GM12864 (cell line): ENCODE data around the gene ROCK1.
"Not testable (repeated sequence)": the region's sequence is repeated elsewhere in the genome, so short reads cannot be mapped to it uniquely, and the experiment has no call there.

Experiments used
- DNase-seq: peaks from one replicate; pipeline ENCODE4 v3.0.0-alpha.2; 2011; ENCODE audit warnings: low read depth
- H3K4me3 ChIP-seq: 2 replicates; pipeline ENCODE4 v1.5.1; 2011; ENCODE audit warnings: mild to moderate bottlenecking, low read depth, low read length, control low read depth
- CTCF ChIP-seq: IDR thresholded peaks from 2 replicates; pipeline ENCODE4 v1.5.1; 2011; ENCODE audit warnings: low read depth, mild to moderate bottlenecking, moderate library complexity, low read length, control low read depth, inconsistent platforms; ENCODE audit errors: missing control alignments

Gene ROCK1

GRCh38 chr18:21111346-21112139 lies at the start of gene ROCK1:
TSS of gene ROCK1 (minus strand) at chr18:21111813. CDS start at chr18:21110910, 903 bp downstream.
- TF ChIP-seq CTCF, result no peak
- H3K4me3 ChIP-seq, result peak within 1 kb of the TSS; percentile 90

GRCh38 chr18:21155443-21155842 lies 43.8 kb upstream of the ROCK1 start:
- H3K4me3 ChIP-seq, result no peak overlapping the region
- DNase-seq, result no peak
- no peak for TF ChIP-seq CTCF

More at GRCh38 chr18:21111346-21112139, at the start of gene ROCK1:
- peak; percentile 86 for DNase-seq

GRCh38 chr18:21146016-21146415 lies 34.4 kb upstream of the ROCK1 start:
- no peak overlapping the region for H3K4me3 ChIP-seq
- no peak for DNase-seq
- TF ChIP-seq CTCF, result no peak

- TF ChIP-seq CTCF, result no peak
- no peak for DNase-seq
- no peak overlapping the region for H3K4me3 ChIP-seq
Observed at GRCh38 chr18:21145371-21145770, 33.8 kb upstream of the ROCK1 start.

- no peak for TF ChIP-seq CTCF
- no peak for DNase-seq
- H3K4me3 ChIP-seq, result no peak overlapping the region
Observed at GRCh38 chr18:21141668-21142422, 30.2 kb upstream of the ROCK1 start.

- not testable (repeated sequence) for DNase-seq, H3K4me3 ChIP-seq
Observed at GRCh38 chr18:21137719-21138488, 26.3 kb upstream of the ROCK1 start.

GRCh38 chr18:21134895-21135294 lies 23.3 kb upstream of the ROCK1 start:
- DNase-seq, result no peak
- TF ChIP-seq CTCF, result peak; percentile 32
- H3K4me3 ChIP-seq, result no peak overlapping the region
